ENCODE measurements around the gene BTBD2.
"Not testable (repeated sequence)": the region's sequence is repeated elsewhere in the genome, so short reads cannot be mapped to it uniquely, and the experiment has no call there.

Gene BTBD2

DNA sequence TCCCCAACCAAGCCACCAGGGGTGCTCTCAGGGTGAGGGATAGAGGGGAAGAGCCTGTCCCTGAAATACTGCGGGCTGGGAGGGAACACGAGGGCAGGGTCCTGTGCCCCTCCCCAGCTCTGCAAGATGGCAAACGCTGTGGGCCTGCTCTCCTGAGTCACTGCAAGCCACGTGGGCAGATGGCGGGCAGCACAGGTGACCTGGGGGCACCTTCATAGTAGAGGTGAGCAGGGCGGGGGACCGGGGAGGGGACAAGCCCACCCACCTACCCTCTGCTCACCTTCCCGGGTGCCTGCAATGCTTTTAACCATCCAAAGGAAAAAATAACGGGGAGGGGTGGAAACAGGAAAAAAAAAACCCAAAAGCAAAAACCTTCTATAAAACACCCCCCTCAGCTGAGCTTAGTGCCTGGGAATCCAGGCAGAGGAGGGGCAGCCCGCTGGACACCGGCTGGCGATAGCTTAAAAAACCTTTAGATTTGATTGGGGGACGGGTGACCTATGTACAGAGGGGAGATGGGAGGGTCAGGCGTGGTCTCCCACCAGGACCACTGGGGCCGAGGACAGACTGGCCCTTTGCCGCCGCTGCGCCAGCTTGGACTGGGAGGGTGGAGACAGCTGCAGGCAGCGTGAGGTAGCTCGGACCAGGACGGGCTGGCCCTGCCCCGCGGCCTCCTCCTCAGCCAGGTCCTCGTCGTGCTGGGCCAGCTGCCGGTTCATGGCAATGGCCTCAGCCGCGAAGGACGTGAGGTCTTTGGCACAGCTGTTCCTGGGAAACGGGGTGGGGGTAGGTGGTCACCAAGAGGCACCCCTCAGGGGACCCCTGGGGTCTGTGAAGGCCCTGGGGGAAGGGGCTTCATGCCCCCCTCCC lies 23.8 kb upstream of the BTBD2 start:
- no peak for DNase-seq

DNA sequence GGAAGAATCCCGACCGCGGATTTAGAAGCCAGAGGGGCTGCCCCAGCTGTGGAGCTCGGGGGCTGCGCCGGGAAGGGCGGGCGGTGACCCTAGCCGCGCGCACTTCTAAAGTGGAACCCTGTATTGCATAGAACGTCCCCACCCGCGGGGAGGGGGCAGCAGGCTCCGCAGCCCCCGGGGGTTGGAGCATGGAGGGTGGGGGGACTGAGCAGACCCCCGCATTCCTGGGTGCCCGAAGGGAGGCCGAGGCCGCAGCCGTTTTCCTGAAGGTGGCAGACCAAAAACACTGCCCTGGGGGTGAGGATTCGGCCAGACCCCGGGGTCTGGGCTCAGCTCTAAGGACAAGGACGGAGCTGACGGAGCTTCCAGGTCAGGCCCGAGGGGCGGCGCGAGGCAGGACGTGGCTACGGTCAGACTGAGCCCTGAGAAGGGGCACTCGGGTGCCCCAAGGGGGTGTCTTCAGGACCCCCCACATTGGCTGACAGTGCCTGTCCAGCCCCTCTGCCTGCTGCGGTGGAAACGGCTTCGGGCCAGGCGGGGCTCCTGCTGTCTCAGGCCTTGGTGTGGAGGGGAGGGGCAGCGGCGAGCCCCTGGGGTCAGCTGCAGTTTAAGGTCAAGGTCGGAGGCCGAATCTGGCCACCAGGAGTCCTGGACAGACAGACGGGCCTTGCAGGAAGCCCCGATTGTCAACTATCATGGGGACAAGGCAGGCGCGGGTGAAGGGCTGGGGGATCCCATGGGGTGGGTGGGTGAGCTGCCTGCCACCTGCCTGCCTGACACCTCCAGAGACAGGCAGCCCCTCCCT lies 23.0 kb upstream of the BTBD2 start:
- no peak for DNase-seq

DNA sequence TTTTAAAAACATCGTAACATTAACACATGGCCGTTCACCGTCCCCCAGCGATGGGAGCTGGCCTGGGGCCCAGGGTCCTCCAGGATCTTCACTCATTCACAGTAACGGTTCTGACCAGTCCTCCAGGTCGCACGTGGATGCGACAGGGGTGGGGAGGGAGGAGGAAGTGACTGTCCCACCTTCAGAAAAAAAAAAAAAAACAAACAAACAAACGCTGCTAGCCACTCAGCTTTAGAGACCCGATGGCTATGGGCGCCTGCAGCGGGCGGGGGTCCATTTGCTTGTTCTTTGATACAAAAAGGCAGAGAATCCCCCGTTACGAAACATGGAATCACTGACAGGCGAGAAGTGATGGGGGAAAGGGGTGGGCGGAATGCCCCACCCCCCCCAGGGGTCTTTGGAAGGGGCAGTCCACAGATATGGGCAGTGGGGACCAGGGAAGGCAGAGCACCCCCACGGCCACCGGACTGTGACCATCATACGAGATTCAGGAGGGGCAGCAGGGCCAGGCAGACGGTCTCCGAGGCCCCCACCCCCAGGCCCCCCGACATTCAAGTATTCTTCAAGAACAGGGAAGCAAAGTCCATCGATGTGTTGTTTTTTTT lies 22.2 kb upstream of the BTBD2 start:
- DNase-seq = no peak

DNA sequence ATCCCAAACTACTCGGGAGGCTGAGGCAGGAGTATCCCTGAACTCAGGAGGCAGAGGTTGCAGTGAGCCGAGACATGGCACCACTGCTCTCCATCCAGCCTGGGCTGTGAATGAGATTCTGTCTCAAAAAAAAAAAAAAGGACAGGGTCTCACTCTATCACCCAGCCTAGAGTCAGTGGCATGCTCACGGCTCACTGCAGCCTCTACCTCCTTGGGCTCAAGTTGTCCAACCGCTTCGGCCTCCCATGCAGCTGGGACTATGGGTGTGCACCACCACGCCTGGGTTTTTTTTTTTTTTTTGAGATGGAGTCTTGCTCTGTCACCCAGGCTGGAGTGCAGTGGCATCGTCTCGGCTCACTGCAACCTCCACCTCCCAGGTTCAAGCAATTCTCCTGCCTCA lies 20.9 kb upstream of the BTBD2 start:
- no peak for DNase-seq

DNA sequence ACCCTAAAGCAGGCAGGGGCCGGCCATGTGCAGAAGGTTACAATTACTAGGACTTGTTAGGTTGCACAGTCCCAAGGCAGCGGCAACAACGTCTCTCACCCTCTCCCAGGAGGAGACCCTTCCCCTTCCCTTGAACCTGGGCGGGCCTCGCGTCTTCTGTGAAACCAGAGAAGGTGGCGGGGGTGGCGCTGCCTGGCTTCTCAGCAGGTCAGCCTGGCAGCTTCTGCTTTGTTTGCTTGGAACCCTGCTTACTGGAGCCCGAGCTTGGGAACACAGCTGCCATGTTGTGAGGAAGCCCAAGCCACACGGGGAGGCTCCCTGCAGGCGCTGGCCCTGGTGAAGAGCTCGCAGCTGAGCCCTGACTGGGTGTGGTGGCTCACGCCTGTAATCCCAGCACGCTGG lies 20.1 kb upstream of the BTBD2 start:
- no peak for DNase-seq

DNA sequence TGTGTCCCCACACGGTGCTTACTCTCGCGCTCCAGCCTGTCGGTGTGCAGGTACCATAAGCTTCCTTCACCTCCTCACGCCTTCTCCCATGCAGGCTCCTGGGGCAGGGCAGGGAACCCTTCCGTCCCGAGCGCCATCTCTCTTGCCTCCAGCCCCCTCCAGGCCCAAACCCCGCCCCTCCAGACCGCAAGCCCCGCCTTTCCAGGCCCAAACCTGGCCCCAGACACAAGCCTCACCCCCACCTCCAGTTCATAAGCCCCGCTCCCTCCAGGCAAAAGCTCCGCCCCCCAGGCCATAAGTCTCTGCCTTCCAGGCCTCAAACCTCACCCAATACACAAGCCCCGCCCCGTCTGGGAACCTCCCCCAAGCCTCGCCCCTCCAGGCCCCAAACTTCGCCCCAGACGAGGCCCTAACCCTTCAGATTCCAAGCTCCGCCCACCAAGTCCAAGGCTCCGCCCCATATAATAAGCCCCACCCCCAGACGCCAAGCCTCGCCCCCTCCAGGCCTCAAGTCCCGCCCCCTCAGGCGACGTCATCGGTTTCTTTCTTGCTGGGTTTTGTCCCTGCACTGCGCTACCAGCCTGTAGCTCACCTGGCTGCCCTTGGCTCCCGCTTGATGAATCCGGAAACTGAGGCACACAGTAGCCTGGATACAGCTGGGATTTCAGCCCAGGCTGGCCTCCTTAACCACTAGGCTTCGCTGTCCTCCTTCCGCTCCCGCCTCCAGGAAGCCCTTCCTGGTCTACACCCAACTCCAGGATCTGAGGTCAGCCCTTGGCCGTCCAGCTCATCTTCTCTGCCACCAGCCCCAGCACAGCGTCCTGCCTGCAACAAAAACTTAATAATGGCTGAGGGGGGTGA lies 19.4 kb upstream of the BTBD2 start:
- DNase-seq = peak; percentile 33

DNA sequence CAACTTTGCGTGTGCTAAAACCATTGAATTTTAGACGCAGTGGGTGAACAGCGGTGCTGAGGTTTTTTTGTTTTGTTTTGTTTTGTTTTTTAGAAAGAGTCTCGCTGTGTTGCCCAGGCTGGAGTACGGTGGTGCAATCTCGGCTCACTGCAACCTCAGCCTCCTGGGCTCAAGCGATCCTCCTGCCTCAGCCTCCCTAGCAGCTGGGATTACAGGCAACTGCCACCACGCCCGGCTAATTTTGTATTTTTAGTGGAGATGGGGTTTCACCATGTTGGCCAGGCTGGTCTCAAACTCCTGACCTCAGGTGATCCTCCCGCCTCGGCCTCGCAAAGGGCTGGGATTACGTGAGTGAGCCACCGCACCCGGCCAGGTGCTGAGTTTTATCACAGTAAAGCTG lies 18.7 kb upstream of the BTBD2 start:
- DNase-seq = not testable (repeated sequence)

DNA sequence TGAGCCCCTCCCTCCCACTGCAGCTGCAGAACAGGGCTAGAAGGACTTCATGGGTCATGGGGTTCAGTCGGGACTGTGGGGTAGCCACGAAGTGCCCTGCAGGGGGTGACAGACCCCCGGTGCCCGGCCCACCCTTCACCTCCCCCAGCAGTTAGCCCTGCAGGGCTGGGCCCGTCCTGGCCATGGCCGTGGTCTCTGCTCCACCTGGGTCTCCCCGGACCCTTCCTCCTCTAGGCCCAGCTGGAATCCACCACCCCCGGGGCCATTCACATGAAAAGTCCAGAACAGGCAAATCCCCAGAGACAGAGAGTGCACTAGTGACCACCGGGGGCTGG lies 18.3 kb upstream of the BTBD2 start:
- no peak for DNase-seq

DNA sequence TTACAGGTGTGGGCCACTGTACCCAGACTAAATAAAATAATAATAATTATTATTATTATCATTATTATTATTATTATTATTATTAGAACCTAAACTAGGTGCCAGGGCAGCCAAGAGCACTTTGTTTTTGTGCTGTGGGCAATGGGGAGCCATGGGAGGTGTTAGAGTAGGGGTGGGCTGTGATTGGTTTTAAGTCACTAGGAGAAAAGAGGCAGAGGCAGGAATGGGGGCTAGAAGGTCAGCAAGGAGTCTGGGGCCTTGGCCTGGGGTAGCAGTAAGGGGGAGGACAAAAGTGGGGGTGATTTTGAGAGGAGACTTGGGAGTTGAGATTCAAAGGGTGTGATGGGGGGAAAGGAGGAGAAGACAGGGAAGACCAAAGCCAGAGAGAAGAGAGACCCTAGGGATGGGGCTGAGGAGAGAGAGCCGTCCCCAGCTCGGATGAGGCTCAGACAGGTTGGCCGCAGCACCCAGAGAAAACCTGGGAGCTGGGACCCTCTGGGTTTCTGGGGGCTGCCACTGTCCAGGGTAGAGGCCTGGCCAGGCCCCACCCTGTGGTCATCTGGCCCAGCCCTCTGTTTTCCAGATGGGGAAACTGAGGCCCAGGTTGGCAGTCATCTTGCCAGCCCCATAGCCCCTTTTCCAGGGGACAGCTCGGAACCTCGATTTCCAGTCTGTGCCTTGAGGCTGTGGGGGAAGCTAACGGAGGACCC lies 17.8 kb upstream of the BTBD2 start:
- no peak for DNase-seq

DNA sequence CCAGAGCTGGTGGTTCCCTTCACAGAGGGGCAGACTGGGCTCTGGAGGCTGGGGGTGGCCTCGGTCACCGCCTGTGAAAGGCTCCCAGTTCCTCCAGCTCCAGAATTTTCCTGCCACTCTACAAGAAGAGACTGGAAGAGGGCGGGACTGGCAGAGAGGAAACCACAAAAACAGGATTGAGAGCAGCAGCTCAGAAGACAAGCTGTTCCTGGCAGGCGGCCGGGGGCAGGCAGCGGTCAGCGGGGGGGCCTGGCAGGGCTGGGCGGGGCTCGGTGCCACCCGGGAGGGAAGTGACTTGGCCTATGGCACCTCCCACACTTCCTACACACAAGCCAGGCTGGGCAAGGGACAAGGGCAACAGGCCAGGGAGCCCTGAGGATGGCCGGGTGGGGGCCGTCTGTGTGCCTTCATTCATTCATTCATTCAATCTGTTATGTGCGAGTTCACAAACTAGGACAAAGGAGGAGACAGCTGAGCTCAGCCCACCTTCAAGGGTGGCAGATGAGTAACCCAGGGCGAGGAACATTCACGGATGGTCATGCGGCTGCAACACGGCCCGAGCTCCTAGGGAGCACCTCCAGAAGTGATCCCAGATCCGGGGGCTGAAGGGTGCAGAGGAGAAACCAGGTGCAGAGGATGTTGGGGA lies 16.9 kb upstream of the BTBD2 start:
- peak; percentile 82 for DNase-seq

DNA sequence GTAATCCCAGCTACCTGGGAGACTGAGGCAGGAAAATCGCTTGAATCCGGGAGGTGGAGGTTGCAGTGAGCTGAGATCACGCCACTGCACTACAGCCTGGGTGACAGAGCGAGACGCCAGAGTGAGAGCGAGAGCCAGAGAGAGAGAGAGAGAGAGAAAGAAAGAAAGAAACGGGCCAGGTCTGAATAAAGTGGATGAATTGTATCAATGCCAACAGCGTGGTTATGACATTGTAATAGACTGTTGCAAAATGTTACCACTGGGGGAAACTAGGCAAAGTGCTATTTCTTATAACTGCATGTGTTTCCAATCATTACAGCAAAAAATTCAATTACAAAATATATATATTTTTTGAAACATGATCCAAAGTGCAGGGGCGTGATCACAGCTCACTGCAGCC lies 11.8 kb upstream of the BTBD2 start:
- DNase-seq = peak; percentile 55

DNA sequence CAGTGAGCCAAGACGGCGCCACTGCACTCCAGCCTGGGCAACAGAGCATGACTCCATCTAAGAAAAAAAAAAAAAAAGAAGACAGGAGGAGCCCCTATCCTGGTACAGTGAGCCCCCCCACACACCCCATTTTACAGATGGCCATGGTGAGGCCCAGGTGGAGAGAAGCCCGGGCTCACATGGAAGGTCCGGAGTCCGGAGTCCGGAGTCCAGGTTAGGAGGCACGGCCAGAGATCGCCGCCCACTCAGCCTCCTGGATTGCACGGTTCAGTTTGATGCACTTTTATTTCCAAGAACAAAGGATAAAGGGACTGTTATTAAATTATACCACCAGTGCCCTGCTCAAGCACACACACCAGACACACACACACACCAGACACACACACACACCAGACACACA lies 11.3 kb upstream of the BTBD2 start:
- no peak for DNase-seq

DNA sequence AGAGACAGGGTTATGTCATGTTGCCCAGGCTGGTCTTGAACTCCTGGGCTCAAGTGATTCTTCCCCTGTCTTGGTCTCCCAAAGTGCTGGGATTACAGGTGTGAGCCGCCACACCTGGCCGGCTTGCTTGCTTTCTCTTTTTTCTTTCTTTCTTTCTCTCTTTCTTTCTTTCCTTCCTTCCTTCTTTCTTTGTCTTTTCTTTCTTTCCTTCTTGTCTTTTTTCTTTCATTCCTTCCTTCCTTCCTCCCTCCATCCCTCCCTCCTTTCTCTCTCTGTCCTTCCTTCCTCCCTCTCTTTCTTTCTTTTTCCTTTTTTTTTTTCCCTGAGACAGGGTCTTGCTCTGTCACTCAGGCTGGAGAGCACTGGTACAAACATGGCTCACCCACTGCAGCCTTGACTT lies 6.8 kb upstream of the BTBD2 start:
- no peak for DNase-seq

DNA sequence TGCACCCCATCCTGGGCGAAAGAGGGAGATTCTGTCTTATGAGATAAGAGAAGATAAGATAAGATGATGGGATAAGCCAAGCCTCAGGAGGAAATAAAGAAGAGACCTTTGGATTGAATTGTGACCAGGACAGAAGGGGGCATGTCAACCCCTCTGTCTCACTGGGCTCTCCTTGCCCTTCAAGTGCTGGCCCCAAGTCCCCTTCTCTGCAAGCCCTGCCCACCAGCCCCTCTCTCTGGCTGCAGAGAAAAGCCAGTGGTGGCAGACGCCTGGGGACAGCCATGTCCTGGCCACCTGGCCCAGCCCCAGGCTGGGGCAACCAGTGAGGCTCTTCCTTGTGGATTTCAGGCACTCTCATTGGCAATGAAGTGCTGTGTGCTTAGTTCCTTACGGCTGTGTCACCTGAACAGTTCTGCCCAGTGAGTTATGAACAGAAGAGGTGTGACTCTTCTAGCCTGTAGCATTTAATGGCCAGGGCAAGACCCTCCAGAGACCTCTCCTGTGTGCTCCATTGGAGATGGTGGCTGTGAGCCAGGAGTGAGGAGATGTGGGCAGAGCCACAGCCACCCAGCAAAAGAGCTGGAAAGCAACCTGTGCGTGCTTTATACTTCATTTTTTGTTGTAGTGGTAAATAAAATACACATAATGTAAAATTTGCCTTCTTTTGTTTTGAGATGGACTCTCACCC lies 6.1 kb upstream of the BTBD2 start:
- DNase-seq = no peak

DNA sequence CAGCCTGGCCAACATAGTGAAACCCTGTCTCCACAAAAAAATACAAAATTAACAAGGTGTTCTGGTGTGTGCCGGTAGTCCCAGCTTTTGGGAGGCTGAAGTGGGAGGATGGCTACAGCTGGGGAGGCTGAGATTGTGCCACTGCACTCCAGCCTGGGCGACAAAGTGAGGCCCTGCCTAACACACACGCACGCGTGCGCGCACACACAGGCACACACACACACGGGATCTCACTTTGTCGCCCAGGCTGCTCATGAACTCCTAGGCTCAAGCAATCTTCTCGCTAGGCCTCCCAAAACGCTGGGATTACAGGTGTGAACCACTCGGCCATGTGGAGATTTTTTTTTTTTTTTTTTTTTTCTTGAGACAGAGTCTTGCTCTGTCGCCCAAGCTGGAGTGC lies 3.2 kb upstream of the BTBD2 start:
- no peak for DNase-seq

DNA sequence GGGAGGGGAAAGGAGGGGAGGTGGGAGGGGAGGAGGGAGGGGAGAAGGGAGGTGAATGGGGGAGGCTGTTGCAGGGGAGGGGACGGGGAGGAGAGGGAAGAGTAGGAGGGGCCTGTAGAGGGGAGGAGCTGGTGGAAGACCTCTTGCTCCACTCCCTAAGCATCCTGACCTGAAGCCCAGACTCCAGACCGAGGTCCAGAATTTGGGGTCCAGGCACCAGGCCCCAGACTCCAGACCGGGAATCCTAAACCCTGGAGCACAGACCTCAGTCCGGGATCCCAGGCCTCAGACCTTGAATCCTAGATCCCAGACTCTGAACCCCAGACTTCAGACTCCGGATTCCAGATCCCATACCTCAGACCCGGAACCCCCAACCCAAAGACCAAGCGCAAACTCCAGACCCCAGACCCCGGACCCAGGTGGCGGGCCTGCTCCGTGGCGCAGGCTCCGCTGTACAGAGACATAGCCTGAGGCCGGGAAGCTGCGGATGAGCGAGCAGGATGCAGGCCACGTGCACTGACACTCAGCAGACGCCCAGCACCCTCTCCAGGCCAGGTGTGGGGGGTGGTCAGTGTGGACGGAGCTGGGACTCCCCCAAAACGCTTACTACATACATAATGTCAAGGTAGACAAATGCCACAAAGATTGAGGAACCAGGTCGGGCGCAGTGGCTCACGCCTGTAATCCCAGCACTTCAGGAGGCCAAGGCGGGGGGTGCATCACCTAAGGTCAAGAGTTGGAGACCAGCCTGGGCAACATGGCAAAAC lies 710 bp upstream of the BTBD2 start:
- peak; percentile 88 for DNase-seq

DNA sequence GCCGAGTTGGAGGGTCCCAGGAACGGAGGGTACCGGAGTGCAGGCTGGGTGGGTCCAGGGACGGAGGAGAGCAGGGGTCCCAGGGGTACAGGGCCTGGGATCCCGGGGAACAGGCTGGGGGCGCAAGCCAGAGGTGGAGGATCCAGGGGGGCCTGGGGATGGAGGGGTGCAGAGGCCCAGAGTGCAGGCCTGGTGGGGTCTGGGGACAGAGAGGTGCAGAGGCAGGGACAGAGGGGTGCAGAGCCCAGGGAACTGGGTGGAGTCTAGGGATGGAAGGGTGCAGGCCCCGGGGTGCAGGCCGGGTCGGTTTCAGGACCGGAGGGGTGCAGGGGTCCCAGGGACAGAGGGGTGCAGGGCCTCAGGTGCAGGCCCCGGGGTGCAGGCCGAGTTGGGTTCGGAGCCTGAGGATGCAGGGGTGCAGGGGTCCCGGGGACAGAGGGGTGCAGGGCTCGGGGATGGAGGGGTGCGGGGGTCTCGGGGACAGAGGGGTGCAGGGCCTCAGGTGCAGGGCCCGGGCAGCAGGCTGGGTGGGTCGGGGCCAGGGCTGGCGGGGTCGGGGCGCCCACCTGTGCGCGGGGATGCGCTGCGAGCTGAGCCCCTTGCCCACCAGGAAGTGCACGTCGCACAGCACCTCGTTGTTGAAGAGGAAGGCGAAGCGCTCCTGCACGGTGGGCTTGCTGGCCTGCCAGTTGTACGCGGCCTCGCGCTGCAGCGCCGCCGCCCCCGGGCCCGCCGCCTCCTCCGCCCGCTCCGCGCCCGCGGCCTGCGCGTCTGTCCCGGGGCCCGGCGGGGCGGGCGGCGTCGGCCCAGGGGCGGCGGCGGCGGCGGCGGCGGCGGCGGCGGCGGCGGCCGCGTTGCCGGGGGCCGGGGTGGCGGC lies 545 bp downstream of the BTBD2 start:
- no peak for DNase-seq

DNA sequence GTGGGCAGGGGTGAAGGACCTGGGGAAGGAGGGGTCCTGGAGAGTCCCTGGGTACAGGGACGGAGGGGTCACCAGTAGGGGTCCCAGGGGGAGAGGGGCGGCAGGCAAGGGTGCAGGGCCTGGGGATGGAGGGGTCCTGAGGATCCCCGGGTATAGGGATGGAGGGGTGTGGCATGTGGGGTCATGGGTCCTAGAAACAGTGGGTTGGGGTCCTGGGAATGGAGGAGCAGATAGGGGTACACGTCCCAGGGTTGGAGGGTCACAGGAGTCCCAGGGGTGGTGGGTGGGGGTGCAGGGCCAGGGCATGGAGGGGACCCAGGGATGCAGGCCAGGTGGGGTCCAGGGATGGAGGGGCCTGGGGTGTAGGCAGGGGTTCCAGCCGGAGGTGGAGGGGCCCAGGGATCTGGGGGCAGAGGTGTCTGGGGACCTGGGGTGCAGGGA lies 1.4 kb downstream of the BTBD2 start:
- no peak for DNase-seq

DNA sequence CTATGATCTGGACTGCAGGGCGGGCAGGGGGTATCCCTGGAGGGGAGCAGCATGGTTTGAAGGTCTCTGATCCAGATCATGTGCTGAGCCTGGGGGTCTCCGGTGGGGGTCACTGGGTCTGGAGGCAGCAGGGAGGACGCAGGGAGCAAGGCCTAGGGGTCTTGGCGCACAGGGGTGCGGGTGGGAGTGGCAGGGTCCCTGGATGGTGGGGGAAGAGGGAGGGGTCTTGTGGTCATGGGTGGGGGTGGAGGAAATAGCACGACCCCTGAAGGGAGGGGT lies 1.9 kb downstream of the BTBD2 start:
- DNase-seq = no peak
